PC-3 (cell line): ENCODE results near the gene C14orf93. TPM values are rescaled to one million over a fixed set of nuclear protein-coding genes. Genes with fewer than 3 reads are reported as not detected.

Experiments
- ATAC-seq: fragments of 200-7000 bp; cut with Tn5 transposase; 2 replicates; pipeline ENCODE4 v1.9.1; 2020; ENCODE audit warnings: mild to moderate bottlenecking, moderate library complexity
- BruUV-seq: library from RNA; stranded (reverse); fragments of 400-500 nt; replicated peaks from 2 replicates; lab custom pipeline; 2021; lab: Mats Ljungman, UMichigan
- CTCF ChIA-PET: fragments of 300-600 bp; sonication (Branson Sonifier 250); formaldehyde crosslinking; loops from one replicate; lab custom pipeline; 2022; ENCODE audit warnings: antibody characterized with exemption; lab: Charles Lee
- POLR2A ChIA-PET: fragments of 300-600 bp; sonication (Branson Sonifier 250); formaldehyde crosslinking; loops from one replicate; lab custom pipeline; 2022; ENCODE audit warnings: antibody characterized with exemption; ENCODE audit not compliant: unreplicated experiment; lab: Charles Lee
- DNase-seq: peaks from one replicate; pipeline ENCODE4 v3.0.0-alpha.2; 2015
- H2AFZ ChIP-seq: fragments of 300-600 bp; sonication (generic); 2 replicates; pipeline ENCODE4 v1.6.0; 2016; ENCODE audit warnings: antibody characterized with exemption, low read length
- H3F3A ChIP-seq: fragments of 300-600 bp; sonication (generic); one replicate; pipeline ENCODE4 v1.6.0; 2017; ENCODE audit warnings: antibody characterized with exemption, low read length, control low read depth, mild to moderate bottlenecking; ENCODE audit not compliant: unreplicated experiment
- H3K27ac ChIP-seq: fragments of 300-600 bp; sonication (generic); 2 replicates; pipeline ENCODE4 v1.5.1; 2016; ENCODE audit warnings: mild to moderate bottlenecking, low read length
- H3K27me3 ChIP-seq: fragments of 300-600 bp; sonication (generic); 2 replicates; pipeline ENCODE4 v1.6.1; 2016; ENCODE audit warnings: low read length, mixed read lengths
- H3K36me3 ChIP-seq: fragments of 300-600 bp; sonication (generic); 2 replicates; pipeline ENCODE4 v1.6.1; 2016; ENCODE audit warnings: low read depth, mixed run types, low read length, mixed read lengths
- H3K4me1 ChIP-seq: fragments of 300-600 bp; sonication (generic); 2 replicates; pipeline ENCODE4 v1.5.1; 2016; ENCODE audit warnings: low read length; ENCODE audit not compliant: insufficient read depth
- H3K4me2 ChIP-seq: fragments of 300-600 bp; sonication (generic); 2 replicates; pipeline ENCODE4 v1.6.0; 2016; ENCODE audit warnings: low read length
- H3K4me3 ChIP-seq: fragments of 300-600 bp; sonication (generic); 2 replicates; pipeline ENCODE4 v1.5.1; 2016; ENCODE audit warnings: mild to moderate bottlenecking, low read length, mixed read lengths
- H3K79me2 ChIP-seq: fragments of 300-600 bp; sonication (generic); 2 replicates; pipeline ENCODE4 v1.6.1; 2017; ENCODE audit warnings: low read length, mixed read lengths
- H3K9ac ChIP-seq: fragments of 300-600 bp; sonication (generic); 2 replicates; pipeline ENCODE4 v1.6.0; 2016; ENCODE audit warnings: mild to moderate bottlenecking, low read length
- H3K9me2 ChIP-seq: fragments of 300-600 bp; sonication (generic); replicated peaks from 2 replicates; pipeline ENCODE4 v1.6.1; 2016; ENCODE audit warnings: mixed run types, low read length, mixed read lengths
- H3K9me3 ChIP-seq: fragments of 300-600 bp; sonication (generic); 2 replicates; pipeline ENCODE4 v1.6.1; 2016; ENCODE audit warnings: low read length, mixed read lengths
- H4K20me1 ChIP-seq: fragments of 300-600 bp; sonication (generic); 2 replicates; pipeline ENCODE4 v1.6.1; 2016; ENCODE audit warnings: low read length, mixed read lengths
- CTCF ChIP-seq: fragments of 300-600 bp; sonication (generic); conservative IDR thresholded peaks from 2 replicates; pipeline ENCODE4 v1.5.1; 2017; ENCODE audit warnings: antibody characterized with exemption, low read depth, mild to moderate bottlenecking, low read length
- EZH2 ChIP-seq: fragments of 300-600 bp; sonication (generic); IDR thresholded peaks from one replicate; pipeline ENCODE4 v1.6.1; 2017; ENCODE audit warnings: antibody characterized with exemption, mild to moderate bottlenecking, low read length; ENCODE audit not compliant: unreplicated experiment
- EZH2phosphoT487 ChIP-seq: fragments of 300-600 bp; sonication (generic); IDR thresholded peaks from 2 replicates; pipeline ENCODE4 v1.6.1; 2018; ENCODE audit warnings: mild to moderate bottlenecking, antibody characterized with exemption, low read length, borderline replicate concordance
- intact Hi-C: fragments of 100-400 bp; cut with micrococcal nuclease; formaldehyde crosslinking; loops from 2 replicates; pipeline ENCODE4 v1.9.0; 2023
- total RNA-seq: library from RNA; depleted of rRNA; stranded (reverse); fragments of >200 nt; gene quantifications from 2 replicates; pipeline ENCODE4 v1.2.3, GENCODE V29; 2014

C14orf93 gene
- total RNA-seq, 1 experiment from 2014 or later = 5.8 TPM

GRCh38 chr14:23034498-23035302 is 24.8 kb upstream of the C14orf93 start, which contains the start of gene PSMB5:
PSMB5 (minus strand) TSS chr14:23034900; CDS start chr14:23034881, 19 bp downstream.
- intact Hi-C loops = loop anchor here (1.0 kb wide), 1 partner anchor 26 kb away; no protein-coding TSS in a partner anchor
- ChIA-PET CTCF (interaction anchor here (0.7 kb wide), 1 partner anchor 48 kb away, joined by 8 read pairs; no protein-coding TSS in a partner anchor), POLR2A (interaction anchor here (0.6 kb wide), 1 partner anchor 52 kb away, joined by 3 read pairs; the partner anchor contains the start of gene AJUBA)
- H3K4me1 ChIP-seq = peaks cover 20% of the 10 kb centered on the region
- peaks cover 4% of the 10 kb centered on the region for H3F3A ChIP-seq
- peak within 1 kb of the TSS; percentile 91 for H2AFZ ChIP-seq
- peak within 1 kb of the TSS; percentile 90 for H3K4me2 ChIP-seq
- peak within 1 kb of the TSS; percentile 88 for H3K27ac ChIP-seq
- H4K20me1 ChIP-seq = no peaks in the 10 kb centered on the region
- H3K79me2 ChIP-seq = peaks cover 42% of the 10 kb centered on the region
- peak; percentile 95 for DNase-seq
- no peaks in the 10 kb centered on the region for H3K27me3 ChIP-seq
- TF ChIP-seq CTCF (no peak), EZH2 (no peak), EZH2phosphoT487 (no peak)
- no peaks in the 10 kb centered on the region for H3K9me2 ChIP-seq
- no peaks in the 10 kb centered on the region for H3K9me3 ChIP-seq
- peak within 1 kb of the TSS; percentile 89 for H3K4me3 ChIP-seq
- ATAC-seq = peak; percentile 96
- no TSS peak for BruUV-seq
- H3K9ac ChIP-seq = peak within 1 kb of the TSS; percentile 99
- H3K36me3 ChIP-seq = peaks cover 20% of the 10 kb centered on the region

- no peaks in the 10 kb centered on the region for H4K20me1 ChIP-seq
- H3K79me2 ChIP-seq = peaks cover 49% of the 10 kb centered on the region
- no peaks in the 10 kb centered on the region for H3K9me3 ChIP-seq
- H3K27ac ChIP-seq = peak overlapping the region; percentile 88
- H3K9me2 ChIP-seq = no peaks in the 10 kb centered on the region
- peak overlapping the region; percentile 91 for H2AFZ ChIP-seq
- ATAC-seq (no peak; the same call in 1 of the 2 replicates), DNase-seq (no peak)
- ChIA-PET POLR2A (interaction anchor here (0.6 kb wide), 1 partner anchor 52 kb away, joined by 3 read pairs; the partner anchor contains the start of gene AJUBA), CTCF (interaction anchor here (0.7 kb wide), 1 partner anchor 47 kb away, joined by 8 read pairs; no protein-coding TSS in a partner anchor)
- peak overlapping the region; percentile 89 for H3K4me3 ChIP-seq
- peaks cover 20% of the 10 kb centered on the region for H3K4me1 ChIP-seq
- H3K4me2 ChIP-seq = peak overlapping the region; percentile 90
- intact Hi-C loops = loop anchor here (1.0 kb wide), 1 partner anchor 26 kb away; no protein-coding TSS in a partner anchor
- H3K27me3 ChIP-seq = no peaks in the 10 kb centered on the region
- peaks cover 25% of the 10 kb centered on the region for H3K36me3 ChIP-seq
- BruUV-seq = TSS peak; percentile 64
- TF ChIP-seq EZH2 = no peak
- TF ChIP-seq CTCF = no peak
- no peak for TF ChIP-seq EZH2phosphoT487
- peaks cover 4% of the 10 kb centered on the region for H3F3A ChIP-seq
- peak overlapping the region; percentile 99 for H3K9ac ChIP-seq
These were observed 24.0 kb upstream of the C14orf93 start for GRCh38 chr14:23033801-23034497.
